CD4-positive, CD25-positive, alpha-beta regulatory T cell (primary cell): ENCODE measurements around the gene SPEG. TPM values are rescaled to one million over a fixed set of nuclear protein-coding genes. Genes with fewer than 3 reads are reported as not detected.
"Not testable (repeated sequence)": the region's sequence is repeated elsewhere in the genome, so short reads cannot be mapped to it uniquely, and the experiment has no call there.

ENCODE experiments used
- ATAC-seq, 2 donors: fragments of 150-1000 bp; cut with Tn5 transposase; one replicate each; pipeline ENCODE4 v1.10.0; 2021; ENCODE audit warnings: low read depth in 2 of 2, moderate number of reproducible peaks in 2 of 2, moderate library complexity in 1 of 2
- DNase-seq, 3 donors: peaks; one replicate each; pipeline versions ENCODE4 v3.0.0 to v3.0.0-alpha.2; 2012 to 2022; ENCODE audit warnings: mixed read lengths in 1 of 3
- H3K27ac ChIP-seq: one replicate; pipeline ENCODE4 v1.7.0; 2013; ENCODE audit warnings: mild to moderate bottlenecking, low read length; ENCODE audit not compliant: insufficient read depth, poor library complexity, severe bottlenecking
- H3K27me3 ChIP-seq: one replicate; pipeline ENCODE4 v1.7.0; 2013; ENCODE audit warnings: low read length; ENCODE audit not compliant: control insufficient read depth, insufficient read depth
- H3K36me3 ChIP-seq: one replicate; pipeline ENCODE4 v1.7.0; 2013; ENCODE audit warnings: mild to moderate bottlenecking, low read length, moderate library complexity; ENCODE audit not compliant: control insufficient read depth, insufficient read depth
- H3K4me1 ChIP-seq: 2 replicates; pipeline ENCODE4 v1.7.0; 2013; ENCODE audit warnings: mild to moderate bottlenecking, low read length; ENCODE audit not compliant: insufficient read depth, control insufficient read depth, poor library complexity, severe bottlenecking
- H3K4me3 ChIP-seq: one replicate; pipeline ENCODE4 v1.7.0; 2013; ENCODE audit warnings: low read depth, mild to moderate bottlenecking, low read length, moderate library complexity
- H3K9me3 ChIP-seq, 2 experiments: 1 replicate in 1 of 2; 2 replicates in 1 of 2; pipeline ENCODE4 v1.7.0; 2013; ENCODE audit warnings: low read length in 2 of 2, mild to moderate bottlenecking in 1 of 2, moderate library complexity in 1 of 2; ENCODE audit not compliant: control insufficient read depth in 2 of 2
- H3K27ac Mint-ChIP-seq, 3 donors: one replicate each; pipeline ENCODE4 v1.8.0; 2020 to 2022; ENCODE audit warnings: mild to moderate bottlenecking in 3 of 3, mixed read lengths in 3 of 3, moderate library complexity in 2 of 3
- H3K27me3 Mint-ChIP-seq: one replicate; pipeline ENCODE4 v1.8.0; 2022; ENCODE audit warnings: mild to moderate bottlenecking, mixed read lengths
- H3K36me3 Mint-ChIP-seq: one replicate; pipeline ENCODE4 v1.8.0; 2020; ENCODE audit warnings: mixed read lengths
- H3K4me1 Mint-ChIP-seq, 4 donors: one replicate each; pipeline ENCODE4 v1.8.0; 2020 to 2022; ENCODE audit warnings: mixed read lengths in 4 of 4, mild to moderate bottlenecking in 1 of 4
- H3K4me3 Mint-ChIP-seq, 4 donors: one replicate each; pipeline ENCODE4 v1.8.0; 2020 to 2022; ENCODE audit warnings: mild to moderate bottlenecking in 4 of 4, mixed read lengths in 4 of 4, moderate library complexity in 3 of 4
- H3K9me3 Mint-ChIP-seq, 7 donors: one replicate each; pipeline ENCODE4 v1.8.0; 2020 to 2022; ENCODE audit warnings: mixed read lengths in 7 of 7, mild to moderate bottlenecking in 3 of 7, moderate library complexity in 2 of 7
- polyA plus RNA-seq, 4 donors: library from polyadenylated mRNA; unstranded; fragments of 300-500 nt; fragmentation: Illumina TruSeq; gene quantifications; one replicate each; pipeline ENCODE4 v1.2.3, GENCODE V29; 2021
- total RNA-seq: library from RNA; stranded (reverse); gene quantifications from one replicate; pipeline ENCODE4 v1.2.3, GENCODE V29; 2022

SPEG gene
- total and polyA plus RNA-seq, 5 donors from 2014 or later, result 0.20 to 4.1 TPM; not detected in 3

- Histone ChIP-seq H3K9me3 (no peaks in the 10 kb centered on the region), H3K27me3 (peaks cover 6% of the 10 kb centered on the region), H3K4me3 (peak overlapping the region; percentile 68), H3K27ac (peak overlapping the region; percentile 83), H3K4me1 (peaks cover 18% of the 10 kb centered on the region), H3K36me3 (peaks cover 21% of the 10 kb centered on the region)
- ATAC-seq, result no peak
- H3K36me3 Mint-ChIP-seq, result peaks cover 8% of the 10 kb centered on the region
- H3K4me1 Mint-ChIP-seq, result peaks cover 0 to 32% (median 10%) of the 10 kb centered on the region in 4 donors
- no peak for DNase-seq
- peak overlapping the region; percentile 78 to 89 (median 88) for H3K27ac Mint-ChIP-seq
- H3K9me3 Mint-ChIP-seq, result no peaks in the 10 kb centered on the region
- H3K27me3 Mint-ChIP-seq, result peaks cover 7% of the 10 kb centered on the region
- H3K4me3 Mint-ChIP-seq, result peak overlapping the region; percentile 77 to 90 (median 82)
Observed at GRCh38 chr2:219388907-219389156, 45.8 kb upstream of the SPEG start.

- peaks cover 13% of the 10 kb centered on the region for H3K4me1 ChIP-seq
- H3K4me1 Mint-ChIP-seq, result peaks cover 0 to 21% (median 9%) of the 10 kb centered on the region in 4 donors
- H3K27ac Mint-ChIP-seq, result no peak overlapping the region
- no peak overlapping the region for H3K4me3 ChIP-seq
- peaks cover 14% of the 10 kb centered on the region for H3K27me3 Mint-ChIP-seq
- no peaks in the 10 kb centered on the region for H3K36me3 Mint-ChIP-seq
- peaks cover 6% of the 10 kb centered on the region for H3K27me3 ChIP-seq
- H3K9me3 Mint-ChIP-seq, result peaks cover 0 to 1% (median 0%) of the 10 kb centered on the region in 7 donors
- no peaks in the 10 kb centered on the region for H3K9me3 ChIP-seq
- H3K4me3 Mint-ChIP-seq, result no peak overlapping the region
- no peak overlapping the region for H3K27ac ChIP-seq
- DNase-seq (no peak), ATAC-seq (no peak)
- H3K36me3 ChIP-seq, result no peaks in the 10 kb centered on the region
Observed at GRCh38 chr2:219392754-219393153, 41.9 kb upstream of the SPEG start.

- Mint-ChIP-seq H3K27me3 (peaks cover 11% of the 10 kb centered on the region), H3K4me1 (peaks cover 0 to 14% (median 9%) of the 10 kb centered on the region in 4 donors)
- H3K36me3 ChIP-seq, H3K9me3 Mint-ChIP-seq, DNase-seq, ATAC-seq, H3K27me3 ChIP-seq, H3K9me3 ChIP-seq, H3K36me3 Mint-ChIP-seq, H3K27ac ChIP-seq, H3K4me3 ChIP-seq, H3K27ac Mint-ChIP-seq, H3K4me1 ChIP-seq, H3K4me3 Mint-ChIP-seq: not testable (repeated sequence)
Observed at GRCh38 chr2:219395056-219395455, 39.6 kb upstream of the SPEG start.

- Histone ChIP-seq H3K4me1 (peaks cover 7% of the 10 kb centered on the region), H3K27ac (no peak overlapping the region), H3K9me3 (no peaks in the 10 kb centered on the region), H3K27me3 (peaks cover 6% of the 10 kb centered on the region), H3K4me3 (no peak overlapping the region), H3K36me3 (no peaks in the 10 kb centered on the region)
- H3K4me1 Mint-ChIP-seq, result peaks cover 0 to 14% (median 9%) of the 10 kb centered on the region in 4 donors
- DNase-seq, result no peak
- ATAC-seq, result no peak
- H3K9me3 Mint-ChIP-seq, result peaks cover 0 to 1% (median 0%) of the 10 kb centered on the region in 7 donors
- H3K4me3 Mint-ChIP-seq, result no peak overlapping the region
- H3K27me3 Mint-ChIP-seq, result peaks cover 9% of the 10 kb centered on the region
- H3K36me3 Mint-ChIP-seq, result no peaks in the 10 kb centered on the region
- no peak overlapping the region for H3K27ac Mint-ChIP-seq
Observed at GRCh38 chr2:219395609-219396008, 39.0 kb upstream of the SPEG start.

- Mint-ChIP-seq H3K27ac (peak overlapping the region; percentile 22 to 88 (median 72)), H3K27me3 (peaks cover 9% of the 10 kb centered on the region), H3K4me3 (peak overlapping the region in 1 of 4 donors; percentile 69), H3K4me1 (peaks cover 0 to 14% (median 9%) of the 10 kb centered on the region in 4 donors), H3K36me3 (no peaks in the 10 kb centered on the region), H3K9me3 (peaks cover 0 to 1% (median 0%) of the 10 kb centered on the region in 7 donors)
- peaks cover 2% of the 10 kb centered on the region for H3K27me3 ChIP-seq
- H3K4me1 ChIP-seq, result peaks cover 7% of the 10 kb centered on the region
- ATAC-seq, result peak; percentile 45 to 57
- H3K4me3 ChIP-seq, result no peak overlapping the region
- peak in 1 of 3 donors; percentile 23 for DNase-seq
- H3K27ac ChIP-seq, result no peak overlapping the region
- no peaks in the 10 kb centered on the region for H3K36me3 ChIP-seq
- no peaks in the 10 kb centered on the region for H3K9me3 ChIP-seq
Observed at GRCh38 chr2:219396863-219397457, 37.7 kb upstream of the SPEG start.

GRCh38 chr2:219398721-219399363 lies 35.8 kb upstream of the SPEG start:
- no peak for DNase-seq
- Histone ChIP-seq H3K4me3 (no peak overlapping the region), H3K27me3 (peaks cover 2% of the 10 kb centered on the region), H3K27ac (no peak overlapping the region), H3K4me1 (peaks cover 12% of the 10 kb centered on the region), H3K9me3 (no peaks in the 10 kb centered on the region), H3K36me3 (no peaks in the 10 kb centered on the region)
- H3K9me3 Mint-ChIP-seq, result peaks cover 0 to 1% (median 0%) of the 10 kb centered on the region in 7 donors
- no peak overlapping the region for H3K27ac Mint-ChIP-seq
- H3K4me3 Mint-ChIP-seq, result no peak overlapping the region
- ATAC-seq, result no peak
- H3K27me3 Mint-ChIP-seq, result peaks cover 20% of the 10 kb centered on the region
- no peaks in the 10 kb centered on the region for H3K36me3 Mint-ChIP-seq
- H3K4me1 Mint-ChIP-seq, result peaks cover 0 to 16% (median 9%) of the 10 kb centered on the region in 4 donors

GRCh38 chr2:219399716-219400478 lies 34.7 kb upstream of the SPEG start:
- peaks cover 2% of the 10 kb centered on the region for H3K27me3 ChIP-seq
- peaks cover 12% of the 10 kb centered on the region for H3K4me1 ChIP-seq
- no peak overlapping the region for H3K27ac Mint-ChIP-seq
- no peak overlapping the region for H3K4me3 ChIP-seq
- peaks cover 0 to 16% (median 9%) of the 10 kb centered on the region in 4 donors for H3K4me1 Mint-ChIP-seq
- H3K4me3 Mint-ChIP-seq, result no peak overlapping the region
- ATAC-seq, result no peak
- DNase-seq, result no peak
- no peak overlapping the region for H3K27ac ChIP-seq
- peaks cover 18% of the 10 kb centered on the region for H3K27me3 Mint-ChIP-seq
- H3K9me3 ChIP-seq, result no peaks in the 10 kb centered on the region
- H3K9me3 Mint-ChIP-seq, result no peaks in the 10 kb centered on the region
- no peaks in the 10 kb centered on the region for H3K36me3 Mint-ChIP-seq
- H3K36me3 ChIP-seq, result no peaks in the 10 kb centered on the region
